DOHH2 (cell line): ENCODE measurements around the gene PROM2.

ENCODE experiments used
- H3F3A ChIP-seq: fragments of 200-600 bp; sonication (generic), shearing (Covaris generic); 2 replicates; pipeline ENCODE4 v1.6.0; 2016; ENCODE audit warnings: antibody characterized with exemption, mild to moderate bottlenecking; ENCODE audit not compliant: control insufficient read depth, insufficient read depth
- H3K27ac ChIP-seq: fragments of 200-600 bp; sonication (generic); 2 replicates; pipeline ENCODE4 v1.5.1; 2014; ENCODE audit warnings: low read depth, mild to moderate bottlenecking, low read length, moderate library complexity
- H3K27me3 ChIP-seq: fragments of 200-600 bp; sonication (generic); 2 replicates; pipeline ENCODE4 v1.6.1; 2014; ENCODE audit warnings: mild to moderate bottlenecking, low read length, mixed read lengths; ENCODE audit not compliant: control insufficient read depth
- H3K36me3 ChIP-seq: fragments of 200-600 bp; sonication (generic); 2 replicates; pipeline ENCODE4 v1.6.1; 2014; ENCODE audit warnings: mild to moderate bottlenecking, low read length, moderate library complexity, mixed read lengths; ENCODE audit not compliant: control insufficient read depth
- H3K4me1 ChIP-seq: fragments of 200-600 bp; sonication (generic); 2 replicates; pipeline ENCODE4 v1.6.1; 2014; ENCODE audit warnings: mild to moderate bottlenecking, low read length, mixed read lengths; ENCODE audit not compliant: control insufficient read depth
- H3K4me2 ChIP-seq: fragments of 200-600 bp; sonication (generic); 2 replicates; pipeline ENCODE4 v1.6.0; 2014; ENCODE audit warnings: mild to moderate bottlenecking, low read length, moderate library complexity
- H3K4me3 ChIP-seq: fragments of 200-600 bp; sonication (generic); 2 replicates; pipeline ENCODE4 v1.5.1; 2014; ENCODE audit warnings: mild to moderate bottlenecking, low read length, mixed read lengths
- H3K79me2 ChIP-seq: fragments of 200-600 bp; sonication (generic); 2 replicates; pipeline ENCODE4 v1.6.1; 2014; ENCODE audit warnings: mild to moderate bottlenecking, low read length, mixed read lengths; ENCODE audit not compliant: control insufficient read depth
- H3K9me2 ChIP-seq: fragments of 200-600 bp; sonication (generic); replicated peaks from 2 replicates; pipeline ENCODE4 v1.6.1; 2014; ENCODE audit warnings: mild to moderate bottlenecking, low read length, mixed read lengths; ENCODE audit not compliant: control insufficient read depth
- H3K9me3 ChIP-seq: fragments of 200-600 bp; sonication (generic); 2 replicates; pipeline ENCODE4 v1.6.1; 2014; ENCODE audit warnings: antibody characterized with exemption, low read length, mixed read lengths; ENCODE audit not compliant: control insufficient read depth, insufficient read depth
- H4K20me1 ChIP-seq: fragments of 200-600 bp; sonication (generic); 2 replicates; pipeline ENCODE4 v1.6.0; 2014; ENCODE audit warnings: low read depth, mild to moderate bottlenecking, antibody characterized with exemption, low read length, moderate library complexity; ENCODE audit not compliant: control insufficient read depth, insufficient read depth
- EZH2phosphoT487 ChIP-seq: fragments of 200-600 bp; sonication (generic); IDR thresholded peaks from 2 replicates; pipeline ENCODE4 v1.6.1; 2017; ENCODE audit warnings: borderline replicate concordance, mild to moderate bottlenecking, antibody characterized with exemption, low read length, moderate library complexity, mixed read lengths
- TF ChIP-seq, protein P1 (sequence below): fragments of 200-600 bp; sonication (generic); IDR thresholded peaks from one replicate; pipeline ENCODE4 v1.5.1; 2014; ENCODE audit warnings: antibody characterized with exemption, mild to moderate bottlenecking, low read depth, low read length; ENCODE audit not compliant: poor library complexity, severe bottlenecking

The PROM2 gene

DNA sequence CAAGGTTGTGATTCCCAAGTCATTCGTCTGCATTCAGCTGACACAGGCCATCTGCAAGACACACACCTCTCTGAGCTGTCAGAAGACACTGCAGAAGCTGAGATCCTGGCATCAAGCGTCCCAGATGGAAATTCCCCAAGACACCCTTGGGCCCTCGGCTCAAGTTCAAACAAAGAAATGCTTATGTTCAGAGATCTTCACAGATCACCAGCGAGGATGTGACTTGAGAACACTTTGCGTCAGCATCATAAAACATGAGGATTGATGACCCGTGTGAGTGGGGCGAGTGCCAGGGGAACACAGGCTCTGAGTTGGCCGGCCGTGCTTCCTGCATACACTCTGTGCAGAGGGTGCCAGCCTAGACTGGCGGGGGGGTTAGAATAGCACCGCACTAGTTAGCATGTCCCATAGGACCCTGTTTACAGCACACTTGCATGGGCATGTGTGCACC is 59.7 kb downstream of the PROM2 start:
- no peak overlapping the region for H3K27ac ChIP-seq
- H3K4me2 ChIP-seq = no peak overlapping the region

DNA sequence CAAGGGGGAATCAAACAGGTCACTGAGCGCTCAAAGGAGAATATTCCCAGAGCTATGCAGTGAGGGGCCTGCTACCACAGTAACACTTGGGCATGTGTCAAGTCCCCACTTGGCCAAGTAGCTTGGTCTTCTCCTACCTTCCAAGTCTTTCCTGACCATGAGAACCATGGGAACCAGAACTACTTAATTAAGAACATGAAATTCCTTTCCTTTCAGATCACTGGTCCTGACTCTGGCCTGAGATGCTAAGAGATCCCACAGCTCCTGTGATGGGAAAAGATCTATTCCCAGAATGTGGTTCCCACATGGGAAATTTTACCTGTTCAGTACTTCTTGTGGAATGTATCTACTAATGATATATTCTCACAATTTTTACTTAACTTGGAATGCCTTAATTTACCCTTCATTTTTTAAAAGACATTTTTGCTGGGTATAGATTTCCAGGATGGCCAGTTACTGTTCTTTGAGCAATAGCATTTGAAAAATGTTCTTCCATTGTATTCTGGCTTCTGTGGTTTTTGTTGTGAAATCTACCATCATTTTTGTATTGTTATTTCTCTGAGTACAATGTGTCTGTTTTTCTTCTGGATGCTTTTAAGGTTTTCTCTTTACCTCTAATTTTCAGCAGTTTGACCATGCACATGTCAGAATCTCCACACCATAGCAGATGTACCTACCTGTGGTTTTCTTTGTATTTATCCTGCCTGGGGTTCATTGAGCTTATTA is 60.8 kb downstream of the PROM2 start:
- Histone ChIP-seq H3K79me2 (no peaks in the 10 kb centered on the region), H3K9me2 (no peaks in the 10 kb centered on the region), H3K27ac (no peak overlapping the region), H3K4me2 (no peak overlapping the region), H3K27me3 (no peaks in the 10 kb centered on the region), H3K4me1 (no peaks in the 10 kb centered on the region), H4K20me1 (no peaks in the 10 kb centered on the region), H3K36me3 (no peaks in the 10 kb centered on the region), H3K4me3 (no peak overlapping the region), H3F3A (no peaks in the 10 kb centered on the region), H3K9me3 (no peaks in the 10 kb centered on the region)
- no peak for TF ChIP-seq EZH2phosphoT487
- TF ChIP-seq, protein P1, sequence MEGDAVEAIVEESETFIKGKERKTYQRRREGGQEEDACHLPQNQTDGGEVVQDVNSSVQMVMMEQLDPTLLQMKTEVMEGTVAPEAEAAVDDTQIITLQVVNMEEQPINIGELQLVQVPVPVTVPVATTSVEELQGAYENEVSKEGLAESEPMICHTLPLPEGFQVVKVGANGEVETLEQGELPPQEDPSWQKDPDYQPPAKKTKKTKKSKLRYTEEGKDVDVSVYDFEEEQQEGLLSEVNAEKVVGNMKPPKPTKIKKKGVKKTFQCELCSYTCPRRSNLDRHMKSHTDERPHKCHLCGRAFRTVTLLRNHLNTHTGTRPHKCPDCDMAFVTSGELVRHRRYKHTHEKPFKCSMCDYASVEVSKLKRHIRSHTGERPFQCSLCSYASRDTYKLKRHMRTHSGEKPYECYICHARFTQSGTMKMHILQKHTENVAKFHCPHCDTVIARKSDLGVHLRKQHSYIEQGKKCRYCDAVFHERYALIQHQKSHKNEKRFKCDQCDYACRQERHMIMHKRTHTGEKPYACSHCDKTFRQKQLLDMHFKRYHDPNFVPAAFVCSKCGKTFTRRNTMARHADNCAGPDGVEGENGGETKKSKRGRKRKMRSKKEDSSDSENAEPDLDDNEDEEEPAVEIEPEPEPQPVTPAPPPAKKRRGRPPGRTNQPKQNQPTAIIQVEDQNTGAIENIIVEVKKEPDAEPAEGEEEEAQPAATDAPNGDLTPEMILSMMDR = no peak

More for the DNA sequence above, 59.7 kb downstream of the PROM2 start:
- Histone ChIP-seq H3K4me1 (no peaks in the 10 kb centered on the region), H3K9me3 (no peaks in the 10 kb centered on the region), H3K36me3 (no peaks in the 10 kb centered on the region), H3K79me2 (no peaks in the 10 kb centered on the region), H4K20me1 (no peaks in the 10 kb centered on the region), H3K9me2 (no peaks in the 10 kb centered on the region), H3K4me3 (no peak overlapping the region), H3K27me3 (no peaks in the 10 kb centered on the region), H3F3A (no peaks in the 10 kb centered on the region)
- TF ChIP-seq, protein P1 = no peak
- TF ChIP-seq EZH2phosphoT487 = no peak

DNA sequence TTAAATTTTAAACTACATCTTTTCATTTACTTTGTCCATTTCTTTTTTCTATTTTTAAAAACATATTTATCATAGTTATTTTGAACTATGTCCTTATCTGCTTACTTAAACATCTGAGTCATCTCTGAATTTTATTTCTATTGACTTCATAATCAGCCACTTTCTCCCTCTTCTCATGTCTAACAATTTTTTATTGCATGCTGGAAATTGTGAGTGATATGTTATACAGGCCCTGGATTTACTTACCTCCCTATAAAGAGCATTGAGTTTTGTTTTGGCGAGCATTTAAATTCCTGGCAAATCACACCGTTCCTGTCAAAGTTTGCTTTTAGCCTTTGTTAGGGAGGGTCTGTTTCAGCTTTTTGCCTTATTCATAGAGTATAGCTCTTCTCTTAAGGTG is 62.2 kb downstream of the PROM2 start:
- Histone ChIP-seq H3K4me1 (no peaks in the 10 kb centered on the region), H3K9me2 (no peaks in the 10 kb centered on the region), H3K79me2 (no peaks in the 10 kb centered on the region), H3K4me2 (no peak overlapping the region), H3F3A (no peaks in the 10 kb centered on the region), H3K27ac (no peak overlapping the region), H3K9me3 (no peaks in the 10 kb centered on the region), H3K36me3 (no peaks in the 10 kb centered on the region), H3K4me3 (no peak overlapping the region), H4K20me1 (no peaks in the 10 kb centered on the region), H3K27me3 (no peaks in the 10 kb centered on the region)
- TF ChIP-seq EZH2phosphoT487 = no peak
- TF ChIP-seq, protein P1 = no peak
